Measurements from ENCODE around the gene RHOF. TPM values are rescaled to one million over a fixed set of nuclear protein-coding genes. Genes with fewer than 3 reads are reported as not detected.

The RHOF gene
- total and polyA plus RNA-seq, 4 donors: 7.6 to 17.6 (median 13.2) TPM

- WGBS (ENCODE audit: insufficient coverage): 90% methylated on average over 36 of the region's 39 CpGs
- no peak overlapping the region for H3K4me3 ChIP-seq (ENCODE audit: low read depth, low read length)
- no peaks in the 10 kb centered on the region for H3K9me3 ChIP-seq (ENCODE audit: control insufficient read depth, insufficient read depth, low read length)
- H3K36me3 ChIP-seq (ENCODE audit: control insufficient read depth, insufficient read depth, low read length): peaks cover 96% of the 10 kb centered on the region
- no peaks in the 10 kb centered on the region for H3K27me3 ChIP-seq (ENCODE audit: control insufficient read depth, insufficient read depth, low read length)
- H3K27ac ChIP-seq (ENCODE audit: low read depth, low read length): no peak overlapping the region
- no peaks in the 10 kb centered on the region for H3K4me1 ChIP-seq (ENCODE audit: control insufficient read depth, insufficient read depth, low read length)
- no peak for DNase-seq (ENCODE audit: low read depth in 4 of 6, low spot score in 6 of 6)
Observed at GRCh38 chr12:121822393-121823100, 29.1 kb upstream of the RHOF start.

- H3K4me1 ChIP-seq (ENCODE audit: control insufficient read depth, insufficient read depth, low read length): no peaks in the 10 kb centered on the region
- WGBS (ENCODE audit: insufficient coverage): 95% methylated on average over 6 of the region's 7 CpGs
- H3K27ac ChIP-seq (ENCODE audit: low read depth, low read length): no peak overlapping the region
- no peak overlapping the region for H3K4me3 ChIP-seq (ENCODE audit: low read depth, low read length)
- DNase-seq (ENCODE audit: low read depth in 4 of 6, low spot score in 6 of 6): no peak
- H3K36me3 ChIP-seq (ENCODE audit: control insufficient read depth, insufficient read depth, low read length): peaks cover 96% of the 10 kb centered on the region
- no peaks in the 10 kb centered on the region for H3K9me3 ChIP-seq (ENCODE audit: control insufficient read depth, insufficient read depth, low read length)
- no peaks in the 10 kb centered on the region for H3K27me3 ChIP-seq (ENCODE audit: control insufficient read depth, insufficient read depth, low read length)
Observed at GRCh38 chr12:121820056-121820455, 26.6 kb upstream of the RHOF start.

- DNase-seq (ENCODE audit: low read depth in 4 of 6, low spot score in 6 of 6): no peak
- H3K4me1 ChIP-seq (ENCODE audit: control insufficient read depth, insufficient read depth, low read length): no peaks in the 10 kb centered on the region
- WGBS (ENCODE audit: insufficient coverage): 96% methylated on average over 21 of the region's 22 CpGs
- peaks cover 96% of the 10 kb centered on the region for H3K36me3 ChIP-seq (ENCODE audit: control insufficient read depth, insufficient read depth, low read length)
- H3K9me3 ChIP-seq (ENCODE audit: control insufficient read depth, insufficient read depth, low read length): no peaks in the 10 kb centered on the region
- H3K4me3 ChIP-seq (ENCODE audit: low read depth, low read length): no peak overlapping the region
- H3K27ac ChIP-seq (ENCODE audit: low read depth, low read length): no peak overlapping the region
- H3K27me3 ChIP-seq (ENCODE audit: control insufficient read depth, insufficient read depth, low read length): no peaks in the 10 kb centered on the region
Observed at GRCh38 chr12:121819212-121819949, 25.9 kb upstream of the RHOF start.

GRCh38 chr12:121817648-121818043, 24.2 kb upstream of the RHOF start:
- Histone ChIP-seq H3K27me3 (ENCODE audit: control insufficient read depth, insufficient read depth, low read length) (no peaks in the 10 kb centered on the region), H3K36me3 (ENCODE audit: control insufficient read depth, insufficient read depth, low read length) (peaks cover 96% of the 10 kb centered on the region), H3K9me3 (ENCODE audit: control insufficient read depth, insufficient read depth, low read length) (no peaks in the 10 kb centered on the region), H3K4me1 (ENCODE audit: control insufficient read depth, insufficient read depth, low read length) (peaks cover 7% of the 10 kb centered on the region), H3K4me3 (ENCODE audit: low read depth, low read length) (no peak overlapping the region), H3K27ac (ENCODE audit: low read depth, low read length) (no peak overlapping the region)
- WGBS (ENCODE audit: insufficient coverage): 96% methylated on average over 16 of the region's 18 CpGs
- DNase-seq (ENCODE audit: low read depth in 4 of 6, low spot score in 6 of 6): no peak

GRCh38 chr12:121816925-121817647, 23.6 kb upstream of the RHOF start:
- Histone ChIP-seq H3K27me3 (ENCODE audit: control insufficient read depth, insufficient read depth, low read length) (no peaks in the 10 kb centered on the region), H3K27ac (ENCODE audit: low read depth, low read length) (no peak overlapping the region), H3K4me3 (ENCODE audit: low read depth, low read length) (no peak overlapping the region), H3K4me1 (ENCODE audit: control insufficient read depth, insufficient read depth, low read length) (peaks cover 13% of the 10 kb centered on the region), H3K9me3 (ENCODE audit: control insufficient read depth, insufficient read depth, low read length) (no peaks in the 10 kb centered on the region), H3K36me3 (ENCODE audit: control insufficient read depth, insufficient read depth, low read length) (peaks cover 96% of the 10 kb centered on the region)
- WGBS (ENCODE audit: insufficient coverage): 96% methylated on average over 26 of the region's 47 CpGs
- no peak for DNase-seq (ENCODE audit: low read depth in 4 of 6, low spot score in 6 of 6)

GRCh38 chr12:121815263-121815662, 21.8 kb upstream of the RHOF start:
- Histone ChIP-seq H3K9me3 (ENCODE audit: control insufficient read depth, insufficient read depth, low read length) (no peaks in the 10 kb centered on the region), H3K27me3 (ENCODE audit: control insufficient read depth, insufficient read depth, low read length) (no peaks in the 10 kb centered on the region), H3K27ac (ENCODE audit: low read depth, low read length) (no peak overlapping the region), H3K4me1 (ENCODE audit: control insufficient read depth, insufficient read depth, low read length) (peaks cover 31% of the 10 kb centered on the region), H3K4me3 (ENCODE audit: low read depth, low read length) (no peak overlapping the region), H3K36me3 (ENCODE audit: control insufficient read depth, insufficient read depth, low read length) (peaks cover 94% of the 10 kb centered on the region)
- WGBS (ENCODE audit: insufficient coverage): 93% methylated on average over 5 of the region's 8 CpGs
- DNase-seq (ENCODE audit: low read depth in 4 of 6, low spot score in 6 of 6): no peak

GRCh38 chr12:121814429-121815119, 21.1 kb upstream of the RHOF start:
- H3K27me3 ChIP-seq (ENCODE audit: control insufficient read depth, insufficient read depth, low read length): no peaks in the 10 kb centered on the region

GRCh38 chr12:121813951-121814350, 20.5 kb upstream of the RHOF start:
- no peak for DNase-seq (ENCODE audit: low read depth in 4 of 6, low spot score in 6 of 6)
- no peak overlapping the region for H3K27ac ChIP-seq (ENCODE audit: low read depth, low read length)
- no peaks in the 10 kb centered on the region for H3K27me3 ChIP-seq (ENCODE audit: control insufficient read depth, insufficient read depth, low read length)
- no peaks in the 10 kb centered on the region for H3K9me3 ChIP-seq (ENCODE audit: control insufficient read depth, insufficient read depth, low read length)
- WGBS (ENCODE audit: insufficient coverage): 86% methylated on average over 5 of the region's 14 CpGs
- H3K4me3 ChIP-seq (ENCODE audit: low read depth, low read length): no peak overlapping the region
- H3K4me1 ChIP-seq (ENCODE audit: control insufficient read depth, insufficient read depth, low read length): peaks cover 34% of the 10 kb centered on the region
- peaks cover 94% of the 10 kb centered on the region for H3K36me3 ChIP-seq (ENCODE audit: control insufficient read depth, insufficient read depth, low read length)

More at GRCh38 chr12:121814429-121815119, 21.1 kb upstream of the RHOF start:
- no peak overlapping the region for H3K4me3 ChIP-seq (ENCODE audit: low read depth, low read length)
- H3K27ac ChIP-seq (ENCODE audit: low read depth, low read length): no peak overlapping the region
- H3K36me3 ChIP-seq (ENCODE audit: control insufficient read depth, insufficient read depth, low read length): peaks cover 94% of the 10 kb centered on the region
- DNase-seq (ENCODE audit: low read depth in 4 of 6, low spot score in 6 of 6): no peak
- 92% methylated on average over 30 of the region's 31 CpGs for WGBS (ENCODE audit: insufficient coverage)
- H3K9me3 ChIP-seq (ENCODE audit: control insufficient read depth, insufficient read depth, low read length): no peaks in the 10 kb centered on the region
- H3K4me1 ChIP-seq (ENCODE audit: control insufficient read depth, insufficient read depth, low read length): peaks cover 34% of the 10 kb centered on the region
